Measurements from ENCODE around the gene DHRSX.
"Not testable (repeated sequence)": the region's sequence is repeated elsewhere in the genome, so short reads cannot be mapped to it uniquely, and the experiment has no call there.

The DHRSX gene

DNA sequence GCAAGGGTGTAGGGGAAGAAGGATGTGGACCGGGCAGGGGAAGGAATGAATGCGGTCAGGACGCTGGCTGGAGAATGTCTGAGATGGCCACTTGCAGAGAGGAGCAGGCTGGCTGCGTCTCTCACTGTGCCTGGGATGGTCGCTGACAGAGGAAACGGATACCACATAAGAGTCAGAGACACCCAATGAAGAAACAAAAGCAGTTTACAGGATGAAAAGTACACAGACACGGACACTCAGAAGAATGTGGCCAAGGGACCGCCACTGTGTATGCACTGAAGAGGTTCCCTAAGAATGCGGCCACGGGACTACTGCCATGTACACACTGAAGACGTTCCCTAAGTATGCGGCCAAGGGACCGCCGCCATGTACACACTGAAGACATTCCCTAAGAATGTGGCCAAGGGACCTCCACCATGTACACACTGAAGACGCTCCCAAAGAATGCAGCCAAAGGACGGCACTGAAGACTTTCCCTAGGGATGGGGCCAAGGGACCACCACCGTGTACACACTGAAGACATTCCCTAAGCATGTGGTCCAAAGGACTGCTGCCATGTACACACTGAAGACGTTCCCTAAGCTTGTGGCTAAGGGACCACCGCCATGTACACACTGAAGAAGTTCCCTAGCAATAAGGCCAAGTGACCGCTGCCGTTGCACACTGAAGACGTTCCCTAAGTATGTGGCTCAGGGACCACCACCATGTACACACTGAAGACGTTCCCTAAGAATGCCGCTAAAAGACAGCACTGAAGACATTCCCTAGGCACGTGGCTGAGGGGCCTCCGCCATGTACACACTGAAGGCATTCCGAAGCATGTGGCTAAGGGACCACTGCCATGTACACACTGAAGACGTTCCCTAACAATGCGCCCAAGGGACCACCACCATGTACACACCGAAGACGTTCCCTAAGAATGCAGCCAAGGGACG lies 32.2 kb downstream of the DHRSX start:
- no peak for TF ChIP-seq POLR2A (IDR thresholded peaks at IDR 0.05; ENCODE audit: low read depth, low read length)
- DNase-seq (ENCODE audit: insufficient read length, low spot score) (no peak), FAIRE-seq (no peak)

DNA sequence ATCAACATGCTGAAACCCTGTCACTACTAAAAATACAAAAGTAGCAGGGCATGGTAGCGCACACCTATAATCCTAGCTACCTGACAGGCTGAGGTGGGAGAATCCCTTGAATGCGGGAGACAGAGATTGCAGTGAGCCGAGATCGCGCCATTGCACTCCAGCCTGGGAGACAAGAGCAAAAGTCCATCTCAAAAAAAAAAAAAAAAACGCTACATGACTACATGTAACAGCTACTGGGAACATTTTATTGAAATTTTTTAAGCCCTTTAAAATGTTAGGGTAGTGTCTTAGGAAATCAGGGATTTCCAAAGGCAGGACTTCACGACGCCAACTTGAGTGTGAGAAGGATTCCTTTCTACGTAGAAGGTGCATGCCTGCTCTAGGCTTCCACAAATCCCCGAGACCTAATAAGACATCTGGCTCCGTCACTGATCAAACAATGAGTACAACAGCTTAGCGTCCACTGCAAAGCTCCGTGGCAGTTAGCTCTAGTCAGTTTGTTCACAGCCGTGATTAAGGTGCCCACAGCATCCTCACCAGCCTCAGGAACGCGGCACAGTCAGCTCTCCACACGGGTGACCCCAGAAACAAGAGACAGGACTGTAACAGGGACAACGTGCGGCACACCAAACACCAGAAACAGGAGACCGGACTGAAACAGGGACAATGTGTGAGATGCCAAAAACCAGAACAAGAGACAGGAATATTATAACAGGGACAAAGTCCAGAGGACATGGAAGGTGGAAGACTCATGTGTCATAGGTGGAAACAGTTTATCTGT lies 33.7 kb downstream of the DHRSX start:
- TF ChIP-seq POLR2A (IDR thresholded peaks at IDR 0.05; ENCODE audit: low read depth, low read length) = no peak

DNA sequence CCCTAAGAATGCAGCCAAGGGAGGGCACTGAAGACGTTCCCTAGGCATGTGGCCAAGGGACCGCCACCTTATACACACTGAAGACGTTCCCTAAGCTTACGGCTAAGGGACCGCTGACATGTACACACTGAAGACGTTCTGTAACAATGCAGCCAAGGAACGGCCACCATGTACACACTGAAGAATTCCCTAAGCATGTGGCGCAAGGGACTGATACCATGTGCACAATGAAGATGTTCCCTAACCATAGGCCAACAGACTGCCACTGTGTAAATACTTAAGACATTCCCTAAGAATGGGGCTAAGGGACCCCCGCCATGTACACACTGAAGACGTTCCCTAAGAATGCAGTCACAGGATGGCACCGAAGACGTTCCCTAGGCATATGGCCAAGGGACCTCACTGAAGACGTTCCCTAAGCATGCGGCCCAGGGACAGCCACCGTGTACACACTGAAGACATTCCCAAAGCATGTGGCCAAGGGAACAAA lies 36.1 kb downstream of the DHRSX start:
- TF ChIP-seq POLR2A (IDR thresholded peaks at IDR 0.05; ENCODE audit: low read depth, low read length) = no peak
- DNase-seq (ENCODE audit: insufficient read length, low spot score) (no peak), FAIRE-seq (no peak)

More for the DNA sequence above, 33.7 kb downstream of the DHRSX start:
- DNase-seq (ENCODE audit: insufficient read length, low spot score) (no peak), FAIRE-seq (no peak)

- FAIRE-seq (no peak), DNase-seq (ENCODE audit: insufficient read length, low spot score) (no peak)
- no peak for TF ChIP-seq POLR2A (IDR thresholded peaks at IDR 0.05; ENCODE audit: low read depth, low read length)
Observed at GRCh38 chrX:2463973-2464676, 36.7 kb downstream of the DHRSX start.

GRCh38 chrX:2463481-2463880 lies 37.3 kb downstream of the DHRSX start:
- FAIRE-seq; DNase-seq (ENCODE audit: insufficient read length, low spot score): not testable (repeated sequence)

- FAIRE-seq (no peak), DNase-seq (ENCODE audit: insufficient read length, low spot score) (no peak)
- TF ChIP-seq POLR2A (IDR thresholded peaks at IDR 0.05; ENCODE audit: low read depth, low read length) = no peak
Observed at GRCh38 chrX:2462780-2463179, 38.0 kb downstream of the DHRSX start.

DNA sequence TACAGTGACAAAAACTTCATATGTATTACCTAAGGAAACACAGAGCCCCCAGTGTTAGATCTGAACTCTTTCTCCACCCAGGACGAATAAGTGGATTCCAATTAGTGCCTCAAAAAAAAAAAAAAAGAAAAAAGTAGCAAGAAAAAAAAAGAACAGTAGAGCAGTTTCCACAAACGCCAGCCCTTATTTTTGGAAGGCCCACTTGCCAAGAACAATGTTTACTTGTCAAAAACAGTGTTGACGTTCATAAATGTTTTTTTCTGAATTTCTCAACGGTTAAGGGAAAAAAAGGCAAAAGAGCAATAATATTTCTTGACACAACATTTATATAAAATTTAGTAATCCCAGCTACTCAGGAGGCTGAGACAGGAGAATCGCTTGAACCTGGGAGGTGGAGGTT lies 38.7 kb downstream of the DHRSX start:
- no peak for FAIRE-seq
- no peak for TF ChIP-seq POLR2A (IDR thresholded peaks at IDR 0.05; ENCODE audit: low read depth, low read length)
- no peak for DNase-seq (ENCODE audit: insufficient read length, low spot score)

GRCh38 chrX:2461711-2462016 lies 39.1 kb downstream of the DHRSX start:
- FAIRE-seq = no peak
- no peak for DNase-seq (ENCODE audit: insufficient read length, low spot score)
- no peak for TF ChIP-seq POLR2A (IDR thresholded peaks at IDR 0.05; ENCODE audit: low read depth, low read length)

DNA sequence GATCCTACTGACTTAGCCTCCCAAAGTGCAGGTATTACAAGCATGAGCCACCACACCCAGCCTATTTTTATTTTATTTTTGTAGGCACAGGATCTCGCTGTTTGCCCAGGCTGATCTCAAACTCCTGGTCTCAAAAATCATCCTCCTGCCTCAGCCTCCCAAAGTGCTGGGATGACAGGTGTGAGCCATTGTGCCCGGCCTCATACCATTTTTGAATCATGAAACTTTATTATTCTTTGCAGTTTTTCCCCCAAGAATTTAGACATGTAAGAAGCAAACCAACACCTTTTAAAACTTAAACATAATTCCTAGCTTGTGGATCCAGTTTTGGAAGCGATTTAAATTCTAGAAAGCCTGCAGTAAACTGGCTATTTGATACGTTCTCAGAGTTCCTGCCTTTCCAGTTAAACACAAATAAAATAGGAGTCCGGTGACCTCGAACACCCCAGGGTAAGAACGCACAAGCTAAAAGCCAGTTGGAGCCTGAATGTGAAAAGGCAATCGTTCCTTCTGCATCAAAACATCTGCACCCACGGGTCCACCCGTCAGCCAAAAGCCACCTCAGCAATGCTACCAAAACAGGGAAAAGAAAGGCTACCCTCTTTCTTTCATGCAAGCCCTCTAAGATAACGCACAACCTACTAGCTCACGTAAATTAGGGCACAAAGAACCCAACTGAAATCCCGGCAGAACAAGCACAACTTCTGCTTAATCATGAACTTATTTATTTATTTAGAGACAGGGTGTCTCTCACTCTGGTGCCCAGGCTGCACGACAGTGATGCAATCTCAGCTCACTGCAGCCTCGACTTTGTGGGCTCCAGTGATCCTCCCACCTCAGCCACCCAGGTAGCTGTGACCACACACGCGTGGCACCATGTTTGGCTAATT lies 39.7 kb downstream of the DHRSX start:
- DNase-seq (ENCODE audit: insufficient read length, low spot score); FAIRE-seq: not testable (repeated sequence)

GRCh38 chrX:2460048-2460447 lies 40.7 kb downstream of the DHRSX start:
- FAIRE-seq; DNase-seq (ENCODE audit: insufficient read length, low spot score): not testable (repeated sequence)

DNA sequence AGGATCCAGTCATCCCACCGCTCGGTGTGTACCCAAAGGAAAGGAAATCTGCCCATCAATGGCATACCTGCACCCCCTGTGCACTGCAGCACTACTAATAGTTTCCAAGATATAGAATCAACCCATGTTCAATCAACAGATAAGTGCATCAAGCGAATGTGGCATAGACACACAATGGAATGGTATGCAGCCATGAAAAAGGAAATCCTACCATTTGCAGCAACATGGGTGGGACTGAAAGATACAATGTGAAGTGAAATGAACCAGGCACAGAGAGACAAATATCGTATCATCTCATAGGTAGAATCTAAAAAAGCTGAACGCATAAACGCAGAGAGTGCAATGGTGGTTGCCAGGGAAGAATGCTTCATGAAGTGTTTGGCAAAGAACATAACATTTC lies 42.5 kb downstream of the DHRSX start:
- no peak for TF ChIP-seq POLR2A (IDR thresholded peaks at IDR 0.05; ENCODE audit: low read depth, low read length)
- DNase-seq (ENCODE audit: insufficient read length, low spot score) (no peak), FAIRE-seq (no peak)

GRCh38 chrX:2457289-2458133 lies 43.3 kb downstream of the DHRSX start:
- FAIRE-seq (no peak), DNase-seq (ENCODE audit: insufficient read length, low spot score) (no peak)
- no peak for TF ChIP-seq POLR2A (IDR thresholded peaks at IDR 0.05; ENCODE audit: low read depth, low read length)

DNA sequence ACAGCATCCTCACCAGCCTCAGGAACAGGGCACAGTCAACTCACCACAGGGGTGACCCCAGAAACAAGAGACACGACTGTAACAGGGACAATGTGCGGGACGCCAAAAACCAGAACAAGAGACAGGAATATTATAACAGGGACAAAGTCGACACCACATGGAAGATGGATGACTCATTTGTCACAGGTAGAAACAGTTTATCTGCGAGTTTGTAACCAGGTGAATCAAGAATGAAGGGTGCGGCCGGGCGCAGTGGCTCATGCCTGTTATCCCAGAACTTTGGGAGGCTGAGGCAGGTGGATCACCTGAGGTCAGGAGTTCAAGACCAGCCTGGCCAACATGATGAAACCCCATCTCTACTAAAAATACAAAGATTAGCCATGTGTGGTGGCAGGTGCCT lies 44.7 kb downstream of the DHRSX start:
- not testable (repeated sequence) for DNase-seq (ENCODE audit: insufficient read length, low spot score); FAIRE-seq

GRCh38 chrX:2454620-2455019 lies 46.2 kb downstream of the DHRSX start:
- not testable (repeated sequence) for FAIRE-seq; DNase-seq (ENCODE audit: insufficient read length, low spot score)
